Smooth muscle cell (in vitro differentiated cells): ENCODE results near the gene FILIP1. TPM values are rescaled to one million over a fixed set of nuclear protein-coding genes. Genes with fewer than 3 reads are reported as not detected.

Experiments used
- DNase-seq: peaks from one replicate; lab custom pipeline; 2025; ENCODE audit not compliant: unreplicated experiment; lab: John Stamatoyannopoulos, UW
- H2AFZ ChIP-seq: fragments of 200-600 bp; sonication (generic); 2 replicates; pipeline ENCODE4 v1.6.0; 2016; ENCODE audit warnings: antibody characterized with exemption, low read depth, mild to moderate bottlenecking
- H3F3A ChIP-seq: fragments of 200-600 bp; sonication (generic); 2 replicates; pipeline ENCODE4 v1.6.0; 2017; ENCODE audit warnings: antibody characterized with exemption, low read depth
- H3K27ac ChIP-seq: fragments of 200-600 bp; sonication (generic); 2 replicates; pipeline ENCODE4 v1.5.1; 2016; ENCODE audit warnings: low read depth, mild to moderate bottlenecking
- H3K27me3 ChIP-seq: fragments of 200-600 bp; sonication (generic); 2 replicates; pipeline ENCODE4 v1.6.1; 2016; ENCODE audit warnings: low read depth, mild to moderate bottlenecking
- H3K36me3 ChIP-seq: fragments of 200-600 bp; sonication (generic); 2 replicates; pipeline ENCODE4 v1.5.1; 2016; ENCODE audit warnings: low read depth
- H3K4me1 ChIP-seq: fragments of 200-600 bp; sonication (generic); 2 replicates; pipeline ENCODE4 v1.5.1; 2016; ENCODE audit warnings: low read depth
- H3K4me2 ChIP-seq: fragments of 200-600 bp; sonication (generic); 2 replicates; pipeline ENCODE4 v1.6.0; 2016; ENCODE audit warnings: mild to moderate bottlenecking
- H3K4me3 ChIP-seq: fragments of 200-600 bp; sonication (generic); 2 replicates; pipeline ENCODE4 v1.5.1; 2016; ENCODE audit warnings: mild to moderate bottlenecking
- H3K79me2 ChIP-seq: fragments of 200-600 bp; sonication (generic); 2 replicates; pipeline ENCODE4 v1.6.0; 2016; ENCODE audit warnings: low read depth, mild to moderate bottlenecking
- H3K9ac ChIP-seq: fragments of 200-600 bp; sonication (generic); 2 replicates; pipeline ENCODE4 v1.6.0; 2016; ENCODE audit warnings: low read depth
- H3K9me3 ChIP-seq: fragments of 200-600 bp; sonication (generic); replicated peaks from 2 replicates; pipeline ENCODE4 v1.5.1; 2016; ENCODE audit warnings: low read depth
- H4K20me1 ChIP-seq: fragments of 200-600 bp; sonication (generic); 2 replicates; pipeline ENCODE4 v1.6.0; 2016; ENCODE audit warnings: low read depth
- WGBS: methylation state at CpG from one replicate; pipeline ENCODE4 v1.1.7; 2016; ENCODE audit warnings: low lambda C conversion rate; 5-methylcytosine and 5-hydroxymethylcytosine counted together
- polyA plus RNA-seq: library from polyadenylated mRNA; unstranded; fragments of >200 nt; fragmentation: Nextera tagmentation; extraction: Ambion mirVana; gene quantifications from 2 replicates; pipeline ENCODE4 v1.2.1, GENCODE V29; 2016
- total RNA-seq: library from RNA; depleted of rRNA; stranded (reverse); fragments of >200 nt; gene quantifications from 2 replicates; pipeline ENCODE4 v1.2.3, GENCODE V29; 2014
- TF ChIP-seq, protein P1 (sequence below): fragments of 200-600 bp; sonication (generic); IDR thresholded peaks from 2 replicates; pipeline ENCODE4 v1.5.1; 2017; ENCODE audit warnings: borderline replicate concordance, mild to moderate bottlenecking, antibody characterized with exemption; ENCODE audit not compliant: insufficient read depth, poor library complexity, severe bottlenecking

The FILIP1 gene
- total and polyA plus RNA-seq, 2 experiments from 2014 or later: 3.0 to 3.5 TPM

DNA sequence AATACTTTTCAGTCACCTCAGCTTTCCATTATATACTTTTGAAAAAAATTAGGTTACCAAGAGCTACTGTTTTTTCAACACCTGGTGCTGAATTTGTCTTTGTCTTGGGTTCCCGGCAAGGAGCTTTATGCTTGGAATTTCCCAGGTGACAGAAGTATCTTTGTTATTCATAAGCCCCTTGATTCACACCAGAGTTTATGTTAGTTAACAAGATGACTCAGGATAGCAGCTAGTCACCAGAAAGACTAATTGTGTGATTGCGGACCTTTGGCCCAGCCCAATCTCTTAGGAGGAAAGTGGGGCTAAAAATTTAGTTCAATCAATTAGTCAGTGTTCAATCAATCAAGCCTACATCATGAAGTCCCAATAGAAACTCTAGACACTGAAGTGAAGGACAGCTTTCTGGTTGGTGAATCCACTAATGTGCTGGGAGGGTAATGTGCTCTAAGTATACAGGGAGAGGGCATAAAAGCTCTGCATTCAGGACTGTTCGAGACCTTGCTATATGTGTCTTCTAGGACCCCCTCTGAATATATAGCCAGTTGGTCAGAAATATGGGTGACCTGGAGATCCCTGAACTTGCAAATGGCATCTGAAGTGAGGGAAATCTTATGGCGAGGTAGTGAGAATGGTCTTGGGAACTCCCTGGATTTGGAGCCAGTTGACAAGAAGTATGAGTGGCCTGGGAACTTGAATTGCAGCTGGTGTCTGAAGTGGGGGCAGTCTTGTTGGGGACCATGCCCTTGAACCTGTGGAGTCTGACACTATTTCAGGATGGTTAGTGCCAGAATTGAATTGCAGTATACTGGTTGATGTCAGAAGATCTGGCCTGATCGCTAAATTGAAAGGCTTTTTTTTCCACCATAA is 225.2 kb downstream of the FILIP1 start:
- Histone ChIP-seq H3K27ac (peak overlapping the region; percentile 60), H3K9ac (no peak overlapping the region), H3K27me3 (no peaks in the 10 kb centered on the region), H3K4me3 (no peak overlapping the region), H3K9me3 (no peaks in the 10 kb centered on the region), H2AFZ (no peak overlapping the region), H4K20me1 (peaks cover 40% of the 10 kb centered on the region), H3K36me3 (peaks cover 4% of the 10 kb centered on the region), H3K4me1 (peaks cover 35% of the 10 kb centered on the region), H3K4me2 (peak overlapping the region; percentile 50), H3K79me2 (peaks cover 97% of the 10 kb centered on the region), H3F3A (peaks cover 15% of the 10 kb centered on the region)
- TF ChIP-seq, protein P1, sequence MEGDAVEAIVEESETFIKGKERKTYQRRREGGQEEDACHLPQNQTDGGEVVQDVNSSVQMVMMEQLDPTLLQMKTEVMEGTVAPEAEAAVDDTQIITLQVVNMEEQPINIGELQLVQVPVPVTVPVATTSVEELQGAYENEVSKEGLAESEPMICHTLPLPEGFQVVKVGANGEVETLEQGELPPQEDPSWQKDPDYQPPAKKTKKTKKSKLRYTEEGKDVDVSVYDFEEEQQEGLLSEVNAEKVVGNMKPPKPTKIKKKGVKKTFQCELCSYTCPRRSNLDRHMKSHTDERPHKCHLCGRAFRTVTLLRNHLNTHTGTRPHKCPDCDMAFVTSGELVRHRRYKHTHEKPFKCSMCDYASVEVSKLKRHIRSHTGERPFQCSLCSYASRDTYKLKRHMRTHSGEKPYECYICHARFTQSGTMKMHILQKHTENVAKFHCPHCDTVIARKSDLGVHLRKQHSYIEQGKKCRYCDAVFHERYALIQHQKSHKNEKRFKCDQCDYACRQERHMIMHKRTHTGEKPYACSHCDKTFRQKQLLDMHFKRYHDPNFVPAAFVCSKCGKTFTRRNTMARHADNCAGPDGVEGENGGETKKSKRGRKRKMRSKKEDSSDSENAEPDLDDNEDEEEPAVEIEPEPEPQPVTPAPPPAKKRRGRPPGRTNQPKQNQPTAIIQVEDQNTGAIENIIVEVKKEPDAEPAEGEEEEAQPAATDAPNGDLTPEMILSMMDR: no peak
- DNase-seq: no peak
- 66% methylated on average over 5 of the region's 5 CpGs for WGBS

DNA sequence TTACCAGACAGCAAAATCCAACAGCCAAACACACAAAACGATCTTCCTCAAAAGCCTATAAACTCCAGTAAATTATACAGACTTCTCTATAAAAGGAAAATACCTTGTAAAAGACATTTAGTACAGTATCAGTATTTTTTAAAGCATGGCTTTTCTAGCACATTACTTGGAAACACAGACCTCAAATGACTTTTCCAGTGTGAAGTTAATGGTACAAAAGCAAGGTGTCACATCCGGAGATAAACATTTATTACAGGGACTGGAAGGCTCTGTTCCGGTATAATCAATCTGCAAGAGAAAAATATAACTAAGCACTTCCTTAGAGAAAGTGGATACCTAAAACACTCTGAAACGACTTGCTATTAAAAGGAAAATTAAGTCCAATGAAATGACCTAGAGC is 226.1 kb downstream of the FILIP1 start:
- TF ChIP-seq, protein P1: no peak
- Histone ChIP-seq H3K4me3 (no peak overlapping the region), H2AFZ (no peak overlapping the region), H3F3A (peaks cover 15% of the 10 kb centered on the region), H3K4me1 (peaks cover 29% of the 10 kb centered on the region), H3K27ac (peak overlapping the region; percentile 60), H4K20me1 (peaks cover 49% of the 10 kb centered on the region), H3K9me3 (no peaks in the 10 kb centered on the region), H3K4me2 (peak overlapping the region; percentile 50), H3K79me2 (peaks cover 99% of the 10 kb centered on the region), H3K36me3 (peaks cover 4% of the 10 kb centered on the region), H3K9ac (peak overlapping the region; percentile 42), H3K27me3 (no peaks in the 10 kb centered on the region)
- 35% methylated on average over 4 of the region's 4 CpGs for WGBS
- no peak for DNase-seq

DNA sequence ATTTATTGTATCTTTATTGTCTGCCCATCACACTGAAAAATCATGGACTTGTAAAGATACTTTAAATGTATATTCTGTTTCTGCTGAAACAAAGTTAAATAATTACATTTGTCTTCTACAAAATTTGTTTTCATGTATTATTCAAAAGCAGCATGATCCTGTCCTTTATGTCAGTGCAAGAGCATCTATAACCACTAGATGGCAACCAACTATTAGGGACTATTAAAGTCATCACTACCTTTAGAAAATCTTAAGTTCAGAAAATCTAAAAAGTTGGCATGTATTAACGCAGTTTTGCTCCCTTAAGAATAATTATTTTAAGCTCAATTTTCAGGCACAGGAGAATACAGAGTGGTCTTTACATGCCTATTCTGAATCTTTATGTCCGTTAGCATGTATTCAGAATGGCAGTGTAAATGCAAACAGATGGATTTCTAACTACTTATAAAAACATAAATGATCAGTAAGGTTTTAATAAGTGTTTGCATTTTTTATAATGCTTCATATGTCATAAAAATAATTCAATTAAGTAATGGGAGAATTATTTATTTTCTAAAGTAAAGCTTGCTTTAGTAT is 226.8 kb downstream of the FILIP1 start:
- DNase-seq: no peak
- WGBS: 66% methylated on average over 2 of the region's 2 CpGs
- H3K9ac ChIP-seq: peak overlapping the region; percentile 42

More for the DNA sequence above, 226.8 kb downstream of the FILIP1 start:
- no peak overlapping the region for H2AFZ ChIP-seq
- peak overlapping the region; percentile 50 for H3K4me2 ChIP-seq
- peaks cover 98% of the 10 kb centered on the region for H3K79me2 ChIP-seq
- peak overlapping the region; percentile 60 for H3K27ac ChIP-seq
- no peak overlapping the region for H3K4me3 ChIP-seq
- TF ChIP-seq, protein P1: peak; percentile 88
- H4K20me1 ChIP-seq: peaks cover 56% of the 10 kb centered on the region
- no peaks in the 10 kb centered on the region for H3K9me3 ChIP-seq
- H3K4me1 ChIP-seq: peaks cover 26% of the 10 kb centered on the region
- H3F3A ChIP-seq: peaks cover 11% of the 10 kb centered on the region
- H3K36me3 ChIP-seq: peaks cover 5% of the 10 kb centered on the region
- no peaks in the 10 kb centered on the region for H3K27me3 ChIP-seq
